ENCODE measurements around the gene EMILIN1.

EMILIN1 gene

GRCh38 chr2:27079233-27080139 lies 1.1 kb downstream of the EMILIN1 start:
- peaks cover 0 to 66% (median 47%) of the 10 kb centered on the region in 5 donors for H3K4me1 ChIP-seq (ENCODE audit: control insufficient read depth in 5 of 5, insufficient read depth in 5 of 5, low read length in 5 of 5)
- H3K9me3 ChIP-seq (ENCODE audit: control insufficient read depth in 5 of 5, low read length in 5 of 5), result no peaks in the 10 kb centered on the region
- H3K27me3 ChIP-seq (ENCODE audit: control insufficient read depth in 5 of 5, insufficient read depth in 4 of 5, low read length in 5 of 5), result no peaks in the 10 kb centered on the region
- no peaks in the 10 kb centered on the region for H3K36me3 ChIP-seq (ENCODE audit: control insufficient read depth in 5 of 5, insufficient read depth in 5 of 5, low read length in 5 of 5)
- peak overlapping the region in 4 of 5 donors; percentile 52 to 78 (median 72) for H3K9ac ChIP-seq (ENCODE audit: low read length in 5 of 5)
- peak overlapping the region; percentile 76 for H3K27ac ChIP-seq (ENCODE audit: low read depth, low read length)
- peak overlapping the region; percentile 43 to 68 (median 64) for H3K4me3 ChIP-seq (ENCODE audit: low read depth in 1 of 5, low read length in 5 of 5)

DNA sequence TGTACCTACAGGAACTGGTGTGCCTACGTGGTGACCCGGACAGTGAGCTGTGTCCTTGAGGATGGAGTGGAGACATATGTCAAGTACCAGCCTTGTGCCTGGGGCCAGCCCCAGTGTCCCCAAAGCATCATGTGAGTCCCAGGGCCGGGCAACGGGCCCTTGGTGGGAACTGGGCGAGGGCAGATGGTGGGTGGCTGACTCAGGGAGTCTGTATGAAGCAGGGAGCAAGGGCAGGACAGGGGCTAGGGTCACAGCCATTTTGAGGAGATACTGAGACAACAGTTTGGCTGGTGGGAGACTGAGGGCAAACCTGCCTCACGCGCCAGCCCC lies 1.7 kb downstream of the EMILIN1 start:
- Histone ChIP-seq H3K4me3 (ENCODE audit: low read depth in 1 of 5, low read length in 5 of 5) (peak overlapping the region in 4 of 5 donors; percentile 43 to 68 (median 65)), H3K36me3 (ENCODE audit: control insufficient read depth in 5 of 5, insufficient read depth in 5 of 5, low read length in 5 of 5) (no peaks in the 10 kb centered on the region), H3K4me1 (ENCODE audit: control insufficient read depth in 5 of 5, insufficient read depth in 5 of 5, low read length in 5 of 5) (peaks cover 0 to 63% (median 46%) of the 10 kb centered on the region in 5 donors), H3K9me3 (ENCODE audit: control insufficient read depth in 5 of 5, low read length in 5 of 5) (no peaks in the 10 kb centered on the region), H3K27me3 (ENCODE audit: control insufficient read depth in 5 of 5, insufficient read depth in 4 of 5, low read length in 5 of 5) (no peaks in the 10 kb centered on the region), H3K27ac (ENCODE audit: low read depth, low read length) (peak overlapping the region; percentile 76), H3K9ac (ENCODE audit: low read length in 5 of 5) (peak overlapping the region in 3 of 5 donors; percentile 16 to 78 (median 66))

DNA sequence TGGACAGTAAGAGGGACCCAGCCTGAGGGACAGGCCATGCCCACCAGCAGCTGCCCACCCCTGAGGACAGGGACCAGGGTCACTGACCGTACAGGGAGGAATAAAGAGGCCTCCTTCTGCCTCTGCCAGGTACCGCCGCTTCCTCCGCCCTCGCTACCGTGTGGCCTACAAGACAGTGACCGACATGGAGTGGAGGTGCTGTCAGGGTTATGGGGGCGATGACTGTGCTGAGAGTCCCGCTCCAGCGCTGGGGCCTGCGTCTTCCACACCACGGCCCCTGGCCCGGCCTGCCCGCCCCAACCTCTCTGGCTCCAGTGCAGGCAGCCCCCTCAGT lies 2.2 kb downstream of the EMILIN1 start:
- no peak overlapping the region for H3K4me3 ChIP-seq (ENCODE audit: low read depth in 1 of 5, low read length in 5 of 5)
- H3K4me1 ChIP-seq (ENCODE audit: control insufficient read depth in 5 of 5, insufficient read depth in 5 of 5, low read length in 5 of 5), result peaks cover 2 to 63% (median 51%) of the 10 kb centered on the region in 5 donors
- H3K9ac ChIP-seq (ENCODE audit: low read length in 5 of 5), result peak overlapping the region in 1 of 5 donors; percentile 9
- no peaks in the 10 kb centered on the region for H3K9me3 ChIP-seq (ENCODE audit: control insufficient read depth in 5 of 5, low read length in 5 of 5)
- peak overlapping the region; percentile 76 for H3K27ac ChIP-seq (ENCODE audit: low read depth, low read length)
- H3K27me3 ChIP-seq (ENCODE audit: control insufficient read depth in 5 of 5, insufficient read depth in 4 of 5, low read length in 5 of 5), result no peaks in the 10 kb centered on the region
- H3K36me3 ChIP-seq (ENCODE audit: control insufficient read depth in 5 of 5, insufficient read depth in 5 of 5, low read length in 5 of 5), result no peaks in the 10 kb centered on the region

DNA sequence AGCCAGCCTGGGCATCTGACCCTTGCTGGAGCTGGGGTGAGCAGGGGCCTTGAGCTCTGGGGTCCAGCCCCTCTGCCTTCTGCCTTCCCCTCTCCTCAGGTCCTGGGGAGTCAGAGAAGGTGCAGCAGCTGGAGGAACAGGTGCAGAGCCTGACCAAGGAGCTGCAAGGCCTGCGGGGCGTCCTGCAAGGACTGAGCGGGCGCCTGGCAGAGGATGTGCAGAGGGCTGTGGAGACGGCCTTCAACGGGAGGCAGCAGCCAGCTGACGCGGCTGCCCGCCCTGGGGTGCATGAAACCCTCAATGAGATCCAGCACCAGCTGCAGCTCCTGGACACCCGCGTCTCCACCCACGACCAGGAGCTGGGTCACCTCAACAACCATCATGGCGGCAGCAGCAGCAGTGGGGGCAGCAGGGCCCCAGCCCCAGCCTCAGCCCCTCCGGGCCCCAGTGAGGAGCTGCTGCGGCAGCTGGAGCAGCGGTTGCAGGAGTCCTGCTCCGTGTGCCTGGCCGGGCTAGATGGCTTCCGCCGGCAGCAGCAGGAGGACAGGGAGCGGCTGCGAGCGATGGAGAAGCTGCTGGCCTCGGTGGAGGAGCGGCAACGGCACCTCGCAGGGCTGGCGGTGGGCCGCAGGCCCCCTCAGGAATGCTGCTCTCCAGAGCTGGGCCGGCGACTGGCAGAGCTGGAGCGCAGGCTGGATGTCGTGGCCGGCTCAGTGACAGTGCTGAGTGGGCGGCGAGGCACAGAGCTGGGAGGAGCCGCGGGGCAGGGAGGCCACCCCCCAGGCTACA lies 3.8 kb downstream of the EMILIN1 start:
- Histone ChIP-seq H3K9ac (ENCODE audit: low read length in 5 of 5) (no peak overlapping the region), H3K27ac (ENCODE audit: low read depth, low read length) (no peak overlapping the region), H3K4me1 (ENCODE audit: control insufficient read depth in 5 of 5, insufficient read depth in 5 of 5, low read length in 5 of 5) (peaks cover 2 to 69% (median 60%) of the 10 kb centered on the region in 5 donors), H3K27me3 (ENCODE audit: control insufficient read depth in 5 of 5, insufficient read depth in 4 of 5, low read length in 5 of 5) (no peaks in the 10 kb centered on the region), H3K4me3 (ENCODE audit: low read depth in 1 of 5, low read length in 5 of 5) (no peak overlapping the region), H3K36me3 (ENCODE audit: control insufficient read depth in 5 of 5, insufficient read depth in 5 of 5, low read length in 5 of 5) (no peaks in the 10 kb centered on the region), H3K9me3 (ENCODE audit: control insufficient read depth in 5 of 5, low read length in 5 of 5) (no peaks in the 10 kb centered on the region)

DNA sequence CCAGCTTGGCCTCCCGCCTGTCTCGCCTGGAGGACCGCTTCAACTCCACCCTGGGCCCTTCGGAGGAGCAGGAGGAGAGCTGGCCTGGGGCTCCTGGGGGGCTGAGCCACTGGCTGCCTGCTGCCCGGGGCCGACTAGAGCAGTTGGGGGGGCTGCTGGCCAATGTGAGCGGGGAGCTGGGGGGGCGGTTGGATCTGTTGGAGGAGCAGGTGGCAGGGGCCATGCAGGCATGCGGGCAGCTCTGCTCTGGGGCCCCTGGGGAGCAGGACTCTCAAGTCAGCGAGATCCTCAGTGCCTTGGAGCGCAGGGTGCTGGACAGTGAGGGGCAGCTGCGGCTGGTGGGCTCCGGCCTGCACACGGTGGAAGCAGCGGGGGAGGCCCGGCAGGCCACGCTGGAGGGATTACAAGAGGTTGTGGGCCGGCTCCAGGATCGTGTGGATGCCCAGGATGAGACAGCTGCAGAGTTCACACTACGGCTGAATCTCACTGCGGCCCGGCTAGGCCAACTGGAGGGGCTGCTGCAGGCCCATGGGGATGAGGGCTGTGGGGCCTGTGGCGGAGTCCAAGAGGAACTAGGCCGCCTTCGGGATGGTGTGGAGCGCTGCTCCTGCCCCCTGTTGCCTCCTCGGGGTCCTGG lies 4.5 kb downstream of the EMILIN1 start:
- H3K9ac ChIP-seq (ENCODE audit: low read length in 5 of 5), result no peak overlapping the region
- no peak overlapping the region for H3K4me3 ChIP-seq (ENCODE audit: low read depth in 1 of 5, low read length in 5 of 5)
- no peak overlapping the region for H3K27ac ChIP-seq (ENCODE audit: low read depth, low read length)
- H3K9me3 ChIP-seq (ENCODE audit: control insufficient read depth in 5 of 5, low read length in 5 of 5), result no peaks in the 10 kb centered on the region
- H3K27me3 ChIP-seq (ENCODE audit: control insufficient read depth in 5 of 5, insufficient read depth in 4 of 5, low read length in 5 of 5), result no peaks in the 10 kb centered on the region
- H3K4me1 ChIP-seq (ENCODE audit: control insufficient read depth in 5 of 5, insufficient read depth in 5 of 5, low read length in 5 of 5), result peaks cover 2 to 70% (median 63%) of the 10 kb centered on the region in 5 donors
- H3K36me3 ChIP-seq (ENCODE audit: control insufficient read depth in 5 of 5, insufficient read depth in 5 of 5, low read length in 5 of 5), result no peaks in the 10 kb centered on the region

DNA sequence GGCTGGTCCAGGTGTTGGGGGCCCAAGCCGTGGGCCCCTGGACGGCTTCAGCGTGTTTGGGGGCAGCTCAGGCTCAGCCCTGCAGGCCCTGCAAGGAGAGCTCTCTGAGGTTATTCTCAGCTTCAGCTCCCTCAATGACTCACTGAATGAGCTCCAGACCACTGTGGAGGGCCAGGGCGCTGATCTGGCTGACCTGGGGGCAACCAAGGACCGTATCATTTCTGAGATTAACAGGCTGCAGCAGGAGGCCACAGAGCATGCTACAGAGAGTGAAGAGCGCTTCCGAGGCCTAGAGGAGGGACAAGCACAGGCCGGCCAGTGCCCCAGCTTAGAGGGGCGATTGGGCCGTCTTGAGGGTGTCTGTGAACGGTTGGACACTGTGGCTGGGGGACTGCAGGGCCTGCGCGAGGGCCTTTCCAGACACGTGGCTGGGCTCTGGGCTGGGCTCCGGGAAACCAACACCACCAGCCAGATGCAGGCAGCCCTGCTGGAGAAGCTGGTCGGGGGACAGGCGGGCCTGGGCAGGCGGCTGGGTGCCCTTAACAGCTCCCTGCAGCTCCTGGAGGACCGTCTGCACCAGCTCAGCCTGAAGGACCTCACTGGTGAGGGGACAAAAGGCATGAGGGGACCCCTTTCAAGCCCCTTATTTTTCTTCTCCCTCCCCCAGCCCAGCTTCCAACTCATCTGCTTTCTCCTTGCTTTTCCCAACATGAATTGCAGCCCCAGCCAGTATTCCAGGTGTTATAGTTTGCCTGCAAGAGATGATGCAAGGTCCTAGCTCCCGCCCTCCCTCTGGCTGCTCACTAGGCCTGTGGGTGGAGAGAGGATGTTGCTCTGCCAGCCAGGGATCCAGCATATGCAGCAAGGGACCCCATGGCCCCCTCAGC lies 5.2 kb downstream of the EMILIN1 start:
- Histone ChIP-seq H3K4me1 (ENCODE audit: control insufficient read depth in 5 of 5, insufficient read depth in 5 of 5, low read length in 5 of 5) (peaks cover 2 to 63% (median 57%) of the 10 kb centered on the region in 5 donors), H3K36me3 (ENCODE audit: control insufficient read depth in 5 of 5, insufficient read depth in 5 of 5, low read length in 5 of 5) (no peaks in the 10 kb centered on the region), H3K4me3 (ENCODE audit: low read depth in 1 of 5, low read length in 5 of 5) (no peak overlapping the region), H3K27me3 (ENCODE audit: control insufficient read depth in 5 of 5, insufficient read depth in 4 of 5, low read length in 5 of 5) (no peaks in the 10 kb centered on the region), H3K27ac (ENCODE audit: low read depth, low read length) (no peak overlapping the region), H3K9ac (ENCODE audit: low read length in 5 of 5) (no peak overlapping the region), H3K9me3 (ENCODE audit: control insufficient read depth in 5 of 5, low read length in 5 of 5) (no peaks in the 10 kb centered on the region)

DNA sequence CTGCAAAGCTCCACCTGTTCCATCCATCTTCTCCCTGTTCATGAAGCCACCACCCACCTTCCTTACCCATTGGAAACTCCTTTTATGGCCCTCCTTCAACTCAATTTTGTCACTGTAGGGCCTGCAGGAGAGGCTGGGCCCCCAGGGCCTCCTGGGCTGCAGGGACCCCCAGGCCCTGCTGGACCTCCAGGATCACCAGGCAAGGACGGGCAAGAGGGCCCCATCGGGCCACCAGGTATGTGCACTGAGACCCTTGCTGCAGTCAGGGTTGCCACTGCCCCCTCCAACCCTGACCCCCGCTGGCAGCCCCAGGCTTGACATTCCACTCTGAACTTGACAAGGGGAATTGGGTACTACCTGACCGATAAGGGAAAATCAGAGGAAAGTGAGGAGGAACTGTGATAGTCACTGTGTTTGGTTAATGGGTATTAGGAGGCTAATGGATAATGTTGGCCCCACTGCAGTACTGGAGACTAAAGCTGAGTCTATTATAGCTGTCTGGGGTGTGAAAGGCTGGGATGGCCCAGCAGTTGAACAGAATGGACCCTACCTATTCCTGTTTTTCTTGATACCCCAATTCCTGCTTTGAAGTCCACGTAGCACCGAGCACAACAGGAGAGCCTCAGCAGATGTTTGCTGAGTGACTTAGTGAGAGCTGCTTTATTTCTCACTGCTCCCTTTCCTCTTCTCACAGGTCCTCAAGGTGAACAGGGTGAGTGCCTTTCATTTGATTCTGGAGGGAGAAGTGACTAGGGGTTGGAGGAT lies 6.1 kb downstream of the EMILIN1 start:
- no peak overlapping the region for H3K9ac ChIP-seq (ENCODE audit: low read length in 5 of 5)
- H3K27me3 ChIP-seq (ENCODE audit: control insufficient read depth in 5 of 5, insufficient read depth in 4 of 5, low read length in 5 of 5), result no peaks in the 10 kb centered on the region
- H3K4me3 ChIP-seq (ENCODE audit: low read depth in 1 of 5, low read length in 5 of 5), result no peak overlapping the region
- H3K4me1 ChIP-seq (ENCODE audit: control insufficient read depth in 5 of 5, insufficient read depth in 5 of 5, low read length in 5 of 5), result peaks cover 2 to 54% (median 49%) of the 10 kb centered on the region in 5 donors
- no peaks in the 10 kb centered on the region for H3K36me3 ChIP-seq (ENCODE audit: control insufficient read depth in 5 of 5, insufficient read depth in 5 of 5, low read length in 5 of 5)
- H3K9me3 ChIP-seq (ENCODE audit: control insufficient read depth in 5 of 5, low read length in 5 of 5), result no peaks in the 10 kb centered on the region
- no peak overlapping the region for H3K27ac ChIP-seq (ENCODE audit: low read depth, low read length)

DNA sequence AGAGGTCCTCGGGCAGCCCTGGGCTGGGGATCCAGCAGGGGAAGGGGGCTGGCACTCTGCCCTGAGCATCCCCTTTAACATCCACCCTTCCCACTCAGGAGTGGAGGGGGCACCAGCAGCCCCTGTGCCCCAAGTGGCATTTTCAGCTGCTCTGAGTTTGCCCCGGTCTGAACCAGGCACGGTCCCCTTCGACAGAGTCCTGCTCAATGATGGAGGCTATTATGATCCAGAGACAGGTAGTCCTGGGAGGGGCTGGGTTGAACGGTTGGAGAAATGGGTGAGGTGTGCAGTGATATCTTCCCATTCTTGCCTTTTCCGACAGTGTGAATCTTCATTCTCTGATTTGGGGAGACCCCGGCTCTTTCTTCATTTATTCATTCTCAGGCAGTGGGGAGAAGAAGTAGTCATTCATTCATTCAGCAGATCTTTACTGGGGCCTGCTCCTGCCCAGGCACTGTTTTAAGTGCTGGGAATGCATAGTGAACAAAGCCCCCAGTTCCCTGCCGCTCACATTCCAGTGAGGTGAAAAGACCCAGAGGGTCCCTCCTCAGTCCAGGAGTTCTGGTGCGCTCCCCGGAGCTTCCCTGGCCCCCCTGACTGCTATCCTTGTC lies 6.8 kb downstream of the EMILIN1 start:
- H3K36me3 ChIP-seq (ENCODE audit: control insufficient read depth in 5 of 5, insufficient read depth in 5 of 5, low read length in 5 of 5), result no peaks in the 10 kb centered on the region
- peak overlapping the region in 4 of 5 donors; percentile 72 to 84 (median 78) for H3K9ac ChIP-seq (ENCODE audit: low read length in 5 of 5)
- no peaks in the 10 kb centered on the region for H3K27me3 ChIP-seq (ENCODE audit: control insufficient read depth in 5 of 5, insufficient read depth in 4 of 5, low read length in 5 of 5)
- peak overlapping the region in 4 of 5 donors; percentile 70 to 83 (median 74) for H3K4me3 ChIP-seq (ENCODE audit: low read depth in 1 of 5, low read length in 5 of 5)
- H3K4me1 ChIP-seq (ENCODE audit: control insufficient read depth in 5 of 5, insufficient read depth in 5 of 5, low read length in 5 of 5), result peaks cover 2 to 48% (median 42%) of the 10 kb centered on the region in 5 donors
- H3K9me3 ChIP-seq (ENCODE audit: control insufficient read depth in 5 of 5, low read length in 5 of 5), result no peaks in the 10 kb centered on the region
- peak overlapping the region; percentile 79 for H3K27ac ChIP-seq (ENCODE audit: low read depth, low read length)
